SH-SY5Y (cell line): ENCODE results near the gene CLDN6.

Experiments
- GATA2 ChIP-seq: IDR thresholded peaks from 2 replicates; pipeline ENCODE4 v1.6.1; 2011; ENCODE audit warnings: mild to moderate bottlenecking, low read depth, low read length
- GATA3 ChIP-seq: IDR thresholded peaks from 2 replicates; pipeline ENCODE4 v1.6.1; 2011; ENCODE audit warnings: low read depth, mild to moderate bottlenecking, low read length, moderate library complexity

GRCh38 chr16:3038896-3039295 is 20.9 kb upstream of the CLDN6 start:
- TF ChIP-seq GATA2 = no peak
- TF ChIP-seq GATA3 = no peak
